Cardiac muscle cell (in vitro differentiated cells and primary cell): ENCODE measurements around the gene AMOTL2. TPM values are rescaled to one million over a fixed set of nuclear protein-coding genes. Genes with fewer than 3 reads are reported as not detected.
A peak's percentile ranks its signal among the peaks of the same experiment; 100 is the strongest.

ENCODE experiments used
- DNase-seq, 2 donors: peaks; one replicate each; pipeline versions ENCODE4 v3.0.0 to v3.0.0-alpha.2; 2010 to 2017; ENCODE audit warnings: low read depth in 1 of 2, low spot score in 1 of 2
- H3K27ac ChIP-seq: fragments of 200-600 bp; sonication (generic); 2 replicates; pipeline ENCODE4 v1.5.1; 2016
- H3K27me3 ChIP-seq: fragments of 200-600 bp; sonication (generic); 2 replicates; pipeline ENCODE4 v1.6.0; 2016; ENCODE audit warnings: control low read depth
- H3K36me3 ChIP-seq: fragments of 200-600 bp; sonication (generic); 2 replicates; pipeline ENCODE4 v1.5.1; 2016; ENCODE audit warnings: control low read depth
- H3K4me1 ChIP-seq: fragments of 200-600 bp; sonication (generic); 2 replicates; pipeline ENCODE4 v1.8.1; 2017; ENCODE audit warnings: low read depth, mild to moderate bottlenecking, mixed run types
- H3K4me3 ChIP-seq: fragments of 200-600 bp; sonication (generic); 2 replicates; pipeline ENCODE4 v1.5.1; 2016; ENCODE audit warnings: mild to moderate bottlenecking
- H3K9me3 ChIP-seq: fragments of 200-600 bp; sonication (generic); 2 replicates; pipeline ENCODE4 v1.5.1; 2017; ENCODE audit warnings: low read depth, mild to moderate bottlenecking, control low read depth
- CTCF ChIP-seq: IDR thresholded peaks from 2 replicates; pipeline ENCODE4 v1.5.1; 2012; ENCODE audit warnings: low read depth, mild to moderate bottlenecking, low read length
- polyA plus RNA-seq: library from polyadenylated mRNA; unstranded; fragments of >200 nt; fragmentation: Nextera tagmentation; extraction: Ambion mirVana; gene quantifications from 2 replicates; pipeline ENCODE4 v1.2.1, GENCODE V29; 2016
- total RNA-seq: library from RNA; depleted of rRNA; stranded (reverse); fragments of >200 nt; gene quantifications from 2 replicates; pipeline ENCODE4 v1.2.3, GENCODE V29; 2016

The AMOTL2 gene
- total and polyA plus RNA-seq, 2 experiments from 2014 or later, result 32.1 to 103 TPM

GRCh38 chr3:134328846-134329245 is 45.4 kb downstream of the AMOTL2 start:
- Histone ChIP-seq H3K9me3 (no peaks in the 10 kb centered on the region), H3K4me1 (peaks cover 24% of the 10 kb centered on the region), H3K27me3 (no peaks in the 10 kb centered on the region), H3K27ac (no peak overlapping the region), H3K36me3 (no peaks in the 10 kb centered on the region), H3K4me3 (no peak overlapping the region)
- no peak for DNase-seq
- no peak for TF ChIP-seq CTCF

- Histone ChIP-seq H3K36me3 (no peaks in the 10 kb centered on the region), H3K4me3 (no peak overlapping the region), H3K9me3 (no peaks in the 10 kb centered on the region), H3K27ac (no peak overlapping the region), H3K4me1 (peaks cover 19% of the 10 kb centered on the region), H3K27me3 (no peaks in the 10 kb centered on the region)
- peak in 1 of 2 donors; percentile 89 for DNase-seq
- no peak for TF ChIP-seq CTCF
Observed at GRCh38 chr3:134328147-134328591, 46.1 kb downstream of the AMOTL2 start.

GRCh38 chr3:134327594-134327975 is 46.7 kb downstream of the AMOTL2 start:
- Histone ChIP-seq H3K36me3 (no peaks in the 10 kb centered on the region), H3K27ac (no peak overlapping the region), H3K27me3 (no peaks in the 10 kb centered on the region), H3K4me3 (no peak overlapping the region), H3K9me3 (no peaks in the 10 kb centered on the region), H3K4me1 (peaks cover 19% of the 10 kb centered on the region)
- DNase-seq, result peak in 1 of 2 donors; percentile 55
- no peak for TF ChIP-seq CTCF

- peak; percentile 67 to 99 for DNase-seq
Observed at GRCh38 chr3:134326760-134327593, 47.3 kb downstream of the AMOTL2 start.

GRCh38 chr3:134326126-134326525 is 48.1 kb downstream of the AMOTL2 start:
- Histone ChIP-seq H3K27ac (peak overlapping the region; percentile 48), H3K36me3 (no peaks in the 10 kb centered on the region), H3K9me3 (no peaks in the 10 kb centered on the region), H3K4me1 (peaks cover 12% of the 10 kb centered on the region), H3K27me3 (no peaks in the 10 kb centered on the region), H3K4me3 (no peak overlapping the region)
- DNase-seq, result no peak
- TF ChIP-seq CTCF, result no peak

More at GRCh38 chr3:134326760-134327593, 47.3 kb downstream of the AMOTL2 start:
- Histone ChIP-seq H3K36me3 (no peaks in the 10 kb centered on the region), H3K9me3 (no peaks in the 10 kb centered on the region), H3K27ac (peak overlapping the region; percentile 48), H3K4me3 (no peak overlapping the region), H3K27me3 (no peaks in the 10 kb centered on the region), H3K4me1 (peaks cover 19% of the 10 kb centered on the region)
- TF ChIP-seq CTCF, result no peak
